ENCODE results near the gene RNF224. TPM values are rescaled to one million over a fixed set of nuclear protein-coding genes. Genes with fewer than 3 reads are reported as not detected.

RNF224 gene
- total and polyA plus RNA-seq, 4 experiments from 2014 or later, result not detected

GRCh38 chr9:137218212-137218753, 9.0 kb upstream of the RNF224 start:
- no peaks in the 10 kb centered on the region for H3K27me3 ChIP-seq (ENCODE audit: insufficient read depth, low read length)
- H3K4me3 Mint-ChIP-seq, result no peak overlapping the region
- no peaks in the 10 kb centered on the region for H3K9me3 Mint-ChIP-seq
- ChIA-PET POLR2A (ENCODE audit: partially characterized antibody) (interaction anchor here (0.9 to 6.8 kb wide), 4 partner anchors 18 to 29 kb away, joined by 3 to 61 read pairs (median 8); partner anchors contain the start of genes ANAPC2, SSNA1 and TPRN), CTCF (ENCODE audit: partially characterized antibody) (no interaction called here)
- no peaks in the 10 kb centered on the region for H3K27me3 Mint-ChIP-seq
- no peaks in the 10 kb centered on the region for H3K36me3 Mint-ChIP-seq
- no peak overlapping the region for H3K27ac Mint-ChIP-seq
- no peaks in the 10 kb centered on the region for H3K36me3 ChIP-seq (ENCODE audit: insufficient read depth, low read length)
- no peak overlapping the region for H3K4me3 ChIP-seq (ENCODE audit: low read length in 2 of 2)
- peaks cover 0 to 4% (median 2%) of the 10 kb centered on the region in 4 donors for H3K4me1 Mint-ChIP-seq
- H3K27ac ChIP-seq (ENCODE audit: low read depth, low read length), result no peak overlapping the region
- H3K9me3 ChIP-seq (ENCODE audit: control insufficient read depth in 1 of 2, low read length in 2 of 2), result no peaks in the 10 kb centered on the region
- H3K4me1 ChIP-seq (ENCODE audit: insufficient read depth, low read length), result peaks cover 9% of the 10 kb centered on the region
- intact Hi-C loops (cut with micrococcal nuclease), result no loop called here
- DNase-seq, result no peak

GRCh38 chr9:137218754-137219271, 8.5 kb upstream of the RNF224 start:
- CTCF ChIA-PET (ENCODE audit: partially characterized antibody), result interaction anchor here (0.5 to 0.6 kb wide), 2 partner anchors 26 to 101 kb away, joined by 3 to 4 read pairs; no protein-coding TSS in a partner anchor
- Mint-ChIP-seq H3K4me3 (no peak overlapping the region), H3K27ac (no peak overlapping the region), H3K4me1 (peaks cover 0 to 10% (median 2%) of the 10 kb centered on the region in 4 donors), H3K27me3 (no peaks in the 10 kb centered on the region), H3K36me3 (no peaks in the 10 kb centered on the region), H3K9me3 (no peaks in the 10 kb centered on the region)
- peaks cover 10% of the 10 kb centered on the region for H3K4me1 ChIP-seq (ENCODE audit: insufficient read depth, low read length)
- intact Hi-C loops (cut with micrococcal nuclease), result no loop called here
- no peaks in the 10 kb centered on the region for H3K9me3 ChIP-seq (ENCODE audit: control insufficient read depth in 1 of 2, low read length in 2 of 2)
- POLR2A ChIA-PET (ENCODE audit: partially characterized antibody), result interaction anchor here (0.9 to 6.8 kb wide), 4 partner anchors 18 to 30 kb away, joined by 3 to 61 read pairs (median 6); partner anchors contain the start of genes ANAPC2, SSNA1 and TPRN
- no peaks in the 10 kb centered on the region for H3K27me3 ChIP-seq (ENCODE audit: insufficient read depth, low read length)
- H3K36me3 ChIP-seq (ENCODE audit: insufficient read depth, low read length), result no peaks in the 10 kb centered on the region
- H3K4me3 ChIP-seq (ENCODE audit: low read length in 2 of 2), result no peak overlapping the region
- no peak for DNase-seq
- no peak overlapping the region for H3K27ac ChIP-seq (ENCODE audit: low read depth, low read length)

- Histone ChIP-seq H3K4me3 (ENCODE audit: low read length in 2 of 2) (no peak overlapping the region), H3K9me3 (ENCODE audit: control insufficient read depth in 1 of 2, low read length in 2 of 2) (no peaks in the 10 kb centered on the region), H3K27me3 (ENCODE audit: insufficient read depth, low read length) (no peaks in the 10 kb centered on the region), H3K27ac (ENCODE audit: low read depth, low read length) (no peak overlapping the region), H3K36me3 (ENCODE audit: insufficient read depth, low read length) (no peaks in the 10 kb centered on the region), H3K4me1 (ENCODE audit: insufficient read depth, low read length) (peaks cover 18% of the 10 kb centered on the region)
- Mint-ChIP-seq H3K27ac (peak overlapping the region in 2 of 7 donors; percentile 36 to 38), H3K36me3 (no peaks in the 10 kb centered on the region), H3K27me3 (no peaks in the 10 kb centered on the region), H3K9me3 (no peaks in the 10 kb centered on the region), H3K4me1 (peaks cover 0 to 14% (median 3%) of the 10 kb centered on the region in 4 donors), H3K4me3 (no peak overlapping the region)
- CTCF ChIA-PET (ENCODE audit: partially characterized antibody), result interaction anchor here (0.9 kb wide), 1 partner anchor 31 kb away, joined by 3 read pairs; the partner anchor contains the start of genes ANAPC2 and SSNA1
- DNase-seq, result no peak
- POLR2A ChIA-PET (ENCODE audit: partially characterized antibody), result interaction anchor here (1.2 to 6.8 kb wide), 4 partner anchors 17 to 90 kb away, joined by 4 to 61 read pairs (median 6); partner anchors contain the start of genes ANAPC2, SSNA1 and TPRN
- intact Hi-C loops (cut with micrococcal nuclease), result loop anchor here (5.0 kb wide), 1 partner anchor 493 kb away; no protein-coding TSS in a partner anchor
Observed at GRCh38 chr9:137219757-137220316, 7.5 kb upstream of the RNF224 start.

- H3K4me3 ChIP-seq (ENCODE audit: low read length in 2 of 2), result no peak overlapping the region
- DNase-seq, result no peak
- H3K9me3 ChIP-seq (ENCODE audit: control insufficient read depth in 1 of 2, low read length in 2 of 2), result no peaks in the 10 kb centered on the region
- H3K27ac Mint-ChIP-seq, result peak overlapping the region in 2 of 7 donors; percentile 12 to 36
- H3K36me3 Mint-ChIP-seq, result no peaks in the 10 kb centered on the region
- ChIA-PET POLR2A (ENCODE audit: partially characterized antibody) (interaction anchor here (1.1 to 6.8 kb wide), 6 partner anchors 14 to 91 kb away, joined by 3 to 61 read pairs (median 6); partner anchors contain the start of genes ANAPC2, NDOR1, SSNA1 and TMEM203), CTCF (ENCODE audit: partially characterized antibody) (interaction anchor here (0.9 kb wide), 1 partner anchor 32 kb away, joined by 3 read pairs; the partner anchor contains the start of genes ANAPC2 and SSNA1)
- H3K4me3 Mint-ChIP-seq, result peak overlapping the region in 3 of 8 donors; percentile 9 to 52 (median 20)
- peaks cover 0 to 14% (median 3%) of the 10 kb centered on the region in 4 donors for H3K4me1 Mint-ChIP-seq
- H3K4me1 ChIP-seq (ENCODE audit: insufficient read depth, low read length), result peaks cover 18% of the 10 kb centered on the region
- intact Hi-C loops (cut with micrococcal nuclease), result loop anchor here (5.0 kb wide), 1 partner anchor 493 kb away; no protein-coding TSS in a partner anchor
- H3K27me3 ChIP-seq (ENCODE audit: insufficient read depth, low read length), result no peaks in the 10 kb centered on the region
- no peaks in the 10 kb centered on the region for H3K36me3 ChIP-seq (ENCODE audit: insufficient read depth, low read length)
- no peaks in the 10 kb centered on the region for H3K9me3 Mint-ChIP-seq
- H3K27ac ChIP-seq (ENCODE audit: low read depth, low read length), result no peak overlapping the region
- H3K27me3 Mint-ChIP-seq, result no peaks in the 10 kb centered on the region
Observed at GRCh38 chr9:137220317-137221094, 6.8 kb upstream of the RNF224 start.

GRCh38 chr9:137221095-137221505, 6.2 kb upstream of the RNF224 start:
- ChIA-PET POLR2A (ENCODE audit: partially characterized antibody) (interaction anchor here (1.1 to 6.8 kb wide), 3 partner anchors 15 to 32 kb away, joined by 3 to 61 read pairs (median 54); partner anchors contain the start of genes ANAPC2, NDOR1, SSNA1 and TMEM203), CTCF (ENCODE audit: partially characterized antibody) (no interaction called here)
- Mint-ChIP-seq H3K27me3 (no peaks in the 10 kb centered on the region), H3K4me1 (peaks cover 0 to 14% (median 3%) of the 10 kb centered on the region in 4 donors), H3K36me3 (no peaks in the 10 kb centered on the region), H3K27ac (no peak overlapping the region), H3K9me3 (no peaks in the 10 kb centered on the region), H3K4me3 (peak overlapping the region in 1 of 8 donors; percentile 52)
- Histone ChIP-seq H3K4me1 (ENCODE audit: insufficient read depth, low read length) (peaks cover 18% of the 10 kb centered on the region), H3K27me3 (ENCODE audit: insufficient read depth, low read length) (no peaks in the 10 kb centered on the region), H3K4me3 (ENCODE audit: low read length in 2 of 2) (no peak overlapping the region), H3K9me3 (ENCODE audit: control insufficient read depth in 1 of 2, low read length in 2 of 2) (no peaks in the 10 kb centered on the region), H3K27ac (ENCODE audit: low read depth, low read length) (no peak overlapping the region), H3K36me3 (ENCODE audit: insufficient read depth, low read length) (no peaks in the 10 kb centered on the region)
- no peak for DNase-seq
- intact Hi-C loops (cut with micrococcal nuclease), result loop anchor here (5.0 kb wide), 1 partner anchor 494 kb away; no protein-coding TSS in a partner anchor

GRCh38 chr9:137221506-137222111, 5.7 kb upstream of the RNF224 start:
- no peak overlapping the region for H3K27ac ChIP-seq (ENCODE audit: low read depth, low read length)
- peaks cover 18% of the 10 kb centered on the region for H3K4me1 ChIP-seq (ENCODE audit: insufficient read depth, low read length)
- H3K9me3 Mint-ChIP-seq, result no peaks in the 10 kb centered on the region
- intact Hi-C loops (cut with micrococcal nuclease), result loop anchor here (2.0 to 5.0 kb wide), 2 partner anchors 93 to 494 kb away; no protein-coding TSS in a partner anchor
- H3K27ac Mint-ChIP-seq, result no peak overlapping the region
- no peaks in the 10 kb centered on the region for H3K9me3 ChIP-seq (ENCODE audit: control insufficient read depth in 1 of 2, low read length in 2 of 2)
- H3K27me3 ChIP-seq (ENCODE audit: insufficient read depth, low read length), result no peaks in the 10 kb centered on the region
- H3K4me3 Mint-ChIP-seq, result no peak overlapping the region
- DNase-seq, result no peak
- no peaks in the 10 kb centered on the region for H3K27me3 Mint-ChIP-seq
- peaks cover 0 to 14% (median 3%) of the 10 kb centered on the region in 4 donors for H3K4me1 Mint-ChIP-seq
- H3K36me3 Mint-ChIP-seq, result no peaks in the 10 kb centered on the region
- no peaks in the 10 kb centered on the region for H3K36me3 ChIP-seq (ENCODE audit: insufficient read depth, low read length)
- POLR2A ChIA-PET (ENCODE audit: partially characterized antibody), result interaction anchor here (0.7 to 6.8 kb wide), 9 partner anchors 15 to 126 kb away, joined by 3 to 61 read pairs (median 30); partner anchors contain the start of genes ANAPC2, NDOR1, SSNA1 and TMEM203
- H3K4me3 ChIP-seq (ENCODE audit: low read length in 2 of 2), result no peak overlapping the region
- CTCF ChIA-PET (ENCODE audit: partially characterized antibody), result interaction anchor here (2.5 kb wide), 1 partner anchor 15 kb away, joined by 12 read pairs; no protein-coding TSS in a partner anchor

Data from CD4-positive, alpha-beta memory T cell (primary cell).